GM12892 (cell line): ENCODE results near the gene PAXX.

Experiments used
- POLR2A ChIP-seq: IDR thresholded peaks from 2 replicates; pipeline ENCODE4 v1.6.1; 2011; ENCODE audit warnings: low read depth, low read length, control low read depth
- POLR2AphosphoS5 ChIP-seq: IDR thresholded peaks from 2 replicates; pipeline ENCODE4 v1.6.1; 2011; ENCODE audit warnings: low read depth, low read length, control low read depth

GRCh38 chr9:137030006-137030405 lies 37.8 kb downstream of the PAXX start:
- TF ChIP-seq POLR2A (no peak), POLR2AphosphoS5 (no peak)
